Glomerular visceral epithelial cell (primary cell): Measurements from ENCODE around the gene SPTLC1.
"Not testable (repeated sequence)": the region's sequence is repeated elsewhere in the genome, so short reads cannot be mapped to it uniquely, and the experiment has no call there.

Source experiments
- DNase-seq: peaks from one replicate; pipeline ENCODE4 v3.0.0-alpha.2; 2016; ENCODE audit errors: extremely low spot score

Gene SPTLC1

DNA sequence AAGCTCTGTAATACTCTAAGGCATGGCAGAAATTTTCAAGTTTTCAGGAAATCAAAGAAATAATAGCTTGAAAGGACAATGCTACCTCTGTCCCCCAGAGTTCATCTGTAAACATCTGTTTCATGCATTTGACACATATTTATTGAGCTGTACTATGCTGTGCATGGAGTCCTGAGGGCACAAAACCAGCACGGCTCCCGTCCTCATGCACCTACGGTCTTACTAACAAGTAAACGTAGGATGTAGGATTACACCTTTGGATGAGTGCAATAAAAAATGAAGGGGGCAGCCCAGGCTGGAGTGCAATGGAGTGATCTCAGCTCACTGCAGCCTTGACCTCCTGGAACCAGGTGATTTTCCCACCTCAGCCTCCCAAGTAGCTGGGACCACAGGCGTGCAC lies 81.9 kb downstream of the SPTLC1 start:
- no peak for DNase-seq

DNA sequence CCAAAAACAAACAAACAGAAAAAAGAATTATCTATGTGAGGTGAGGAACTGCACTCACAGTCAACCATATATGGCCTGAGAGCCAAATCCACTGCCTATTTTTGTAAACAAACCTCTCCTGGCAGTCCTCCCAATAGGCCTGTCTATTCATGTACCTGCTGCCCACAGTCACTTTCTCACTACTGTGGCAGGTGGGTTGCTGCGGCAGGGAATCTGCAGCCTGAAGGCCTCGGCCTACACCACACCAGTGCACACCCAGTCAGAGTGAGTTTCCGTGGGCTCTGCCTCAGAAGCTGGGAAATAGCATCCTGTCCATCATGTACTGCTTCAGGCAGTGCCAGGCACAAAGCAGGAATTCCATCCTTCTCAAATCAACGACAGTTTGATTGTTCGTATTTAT lies 82.3 kb downstream of the SPTLC1 start:
- DNase-seq = no peak

DNA sequence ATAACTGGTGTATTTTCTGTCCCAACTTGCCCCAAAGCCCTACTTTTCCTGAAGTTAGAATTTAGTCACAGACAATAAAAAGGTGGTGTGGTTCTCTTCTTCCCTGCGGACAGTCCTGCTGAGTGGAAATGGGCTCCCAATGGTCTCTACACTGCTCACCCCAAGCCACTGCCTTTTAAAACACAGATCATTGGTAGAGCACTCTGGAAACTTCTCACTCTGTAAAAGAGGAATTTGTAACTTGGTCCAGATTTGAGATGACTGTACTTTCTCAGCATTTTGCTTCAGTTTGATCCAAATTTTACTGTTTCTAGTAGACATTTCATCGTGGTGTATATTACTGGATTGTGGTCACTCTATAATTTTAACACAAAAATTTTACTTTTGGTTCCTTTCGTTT lies 84.8 kb downstream of the SPTLC1 start:
- no peak for DNase-seq

DNA sequence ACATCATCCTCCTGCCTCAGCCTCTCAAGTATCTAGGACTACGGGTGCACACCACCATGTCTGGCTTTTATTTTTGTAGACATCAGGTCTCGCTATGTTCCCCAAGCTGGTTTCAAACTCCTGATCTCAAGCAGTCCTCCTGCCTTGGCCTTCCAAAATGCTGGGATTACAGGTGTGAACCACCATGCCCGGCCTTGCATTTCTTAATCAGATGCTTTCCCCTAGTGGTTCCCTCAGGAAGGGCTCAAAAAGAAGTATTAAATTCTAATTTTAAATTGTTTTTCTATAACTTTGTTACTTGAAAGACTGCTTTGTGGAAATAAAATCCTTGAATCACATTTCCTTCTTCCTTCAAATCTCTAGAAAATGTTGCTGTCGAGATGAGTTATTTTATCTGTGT lies 85.7 kb downstream of the SPTLC1 start:
- no peak for DNase-seq

DNA sequence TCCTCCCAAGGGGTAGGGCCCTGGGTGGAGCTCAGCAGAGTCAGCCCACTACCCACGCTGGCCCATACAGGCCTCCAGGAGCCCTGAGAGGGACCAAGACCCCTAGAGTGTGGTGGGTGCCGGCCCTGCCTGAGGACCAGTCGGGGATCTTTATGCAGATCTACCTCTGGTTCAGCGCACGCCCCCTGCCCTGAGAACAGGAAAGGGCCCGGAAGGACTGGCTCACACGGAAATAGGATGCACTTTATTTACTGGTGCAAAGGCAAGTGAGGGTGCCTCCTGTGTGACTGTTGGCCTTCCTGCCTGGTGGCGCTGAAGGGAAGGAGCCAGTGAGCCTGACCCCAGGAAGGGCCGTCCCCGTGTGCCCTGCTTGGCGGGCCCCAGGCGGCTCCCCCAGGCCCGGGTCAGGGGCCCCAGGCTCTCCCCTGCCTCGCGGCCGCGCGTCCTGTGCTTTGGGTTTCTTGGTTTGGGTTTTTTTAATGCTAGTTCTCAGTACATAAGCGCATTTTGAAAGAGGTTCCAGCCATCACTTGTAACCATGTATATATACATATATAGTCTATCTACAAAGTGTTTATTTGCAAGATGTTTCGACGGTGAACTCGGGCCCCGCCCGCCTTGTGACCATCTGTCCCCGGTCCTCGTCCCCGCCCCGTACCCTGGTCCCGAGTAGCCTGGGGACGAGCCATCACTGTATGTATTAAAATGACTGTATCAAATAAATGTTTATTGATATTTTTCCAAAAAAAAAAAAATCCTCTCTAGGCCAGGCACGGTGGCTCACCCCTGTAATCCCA lies 88.8 kb downstream of the SPTLC1 start:
- DNase-seq = no peak

DNA sequence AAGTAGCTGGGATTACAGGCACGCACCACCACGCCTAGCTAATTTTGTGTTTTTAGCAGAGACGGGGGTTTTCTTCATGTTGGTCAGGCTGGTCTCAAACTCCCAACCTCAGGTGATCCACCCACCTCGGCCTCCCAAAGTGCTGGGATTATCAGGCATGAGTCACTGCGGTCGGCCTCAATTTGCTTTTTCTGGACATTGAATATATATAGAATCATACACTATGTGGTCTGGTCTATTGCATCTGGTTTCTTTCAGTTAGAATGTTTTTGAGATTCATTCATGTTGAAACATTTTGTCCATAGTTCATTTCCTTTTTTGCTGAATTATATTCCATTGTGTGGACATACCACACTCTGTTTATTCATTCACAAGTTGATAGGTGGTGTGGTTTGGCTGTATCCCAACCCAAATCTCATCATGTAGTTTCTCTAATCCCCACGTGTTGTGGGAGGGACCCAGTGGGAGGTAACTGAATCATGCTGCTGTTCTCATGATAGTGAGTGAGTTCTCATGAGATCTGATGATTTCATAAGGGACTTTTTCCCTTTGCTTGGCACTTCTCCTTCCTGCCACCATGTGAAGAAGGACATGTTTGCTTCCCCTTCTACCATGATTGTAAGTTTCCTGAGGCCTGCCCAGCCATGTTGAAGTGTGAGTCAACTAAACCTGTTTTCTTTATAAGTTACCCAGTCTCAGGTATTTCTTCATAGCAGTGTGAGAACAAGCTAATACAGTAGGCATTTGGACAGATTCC lies 93.2 kb downstream of the SPTLC1 start:
- DNase-seq = peak; percentile 69

DNA sequence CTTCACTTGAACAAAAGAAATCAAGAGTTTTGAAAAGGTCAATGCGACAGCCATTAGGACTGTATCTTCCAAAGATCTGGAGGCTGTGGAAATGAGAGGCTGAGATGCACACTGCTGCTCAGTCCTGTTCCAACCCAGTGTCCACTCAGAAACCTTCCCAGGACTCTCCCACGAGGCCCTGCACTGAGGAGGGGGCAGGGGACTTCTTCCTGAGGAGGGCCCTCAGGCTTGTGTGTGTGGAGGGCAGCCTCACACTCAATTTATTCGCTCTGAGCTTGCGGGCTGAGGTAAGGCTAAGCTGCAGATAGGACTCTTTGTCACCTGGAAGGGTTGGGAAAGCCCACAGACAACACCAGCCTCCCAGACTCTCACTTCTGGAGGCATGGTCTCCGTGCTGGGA lies 95.6 kb downstream of the SPTLC1 start:
- DNase-seq = no peak

DNA sequence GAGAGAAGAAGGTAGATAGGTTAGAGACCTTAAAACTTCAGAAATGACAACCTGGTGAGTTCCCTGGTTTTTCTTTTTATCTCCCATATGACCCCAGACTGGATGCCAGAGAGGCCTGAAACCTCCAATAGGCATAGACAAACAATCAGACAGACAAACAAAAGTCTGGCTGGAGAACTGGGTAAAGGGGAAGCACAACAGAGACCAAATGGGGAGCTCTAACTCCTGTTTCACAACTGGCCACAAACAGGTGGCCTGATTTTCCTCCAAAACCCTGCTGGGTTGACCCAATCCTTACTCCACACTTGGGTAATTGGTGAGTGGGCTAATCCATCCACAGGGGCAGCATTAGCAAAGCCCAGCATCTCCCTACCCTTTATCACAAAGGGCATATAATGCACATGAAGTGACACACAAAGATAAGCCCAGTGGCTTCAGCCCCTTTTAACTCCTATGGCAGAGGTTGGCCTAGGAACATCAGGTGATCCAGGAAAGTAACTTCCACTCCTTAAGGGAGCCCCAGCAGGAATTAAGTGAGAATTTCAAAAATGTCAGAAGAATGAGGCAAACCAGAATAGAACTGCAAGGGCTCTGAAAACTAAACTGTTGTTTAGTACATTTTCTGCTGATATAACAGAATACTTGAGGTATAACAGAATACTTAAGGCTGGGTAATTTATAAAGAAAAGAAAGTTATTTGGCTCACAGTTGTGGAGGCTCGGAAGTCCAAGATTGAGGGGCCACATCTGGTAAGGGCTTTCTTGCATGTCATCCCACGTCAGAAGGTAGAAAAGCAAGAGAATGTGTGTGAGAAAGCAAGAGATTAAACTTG lies 104.3 kb downstream of the SPTLC1 start:
- DNase-seq = no peak

DNA sequence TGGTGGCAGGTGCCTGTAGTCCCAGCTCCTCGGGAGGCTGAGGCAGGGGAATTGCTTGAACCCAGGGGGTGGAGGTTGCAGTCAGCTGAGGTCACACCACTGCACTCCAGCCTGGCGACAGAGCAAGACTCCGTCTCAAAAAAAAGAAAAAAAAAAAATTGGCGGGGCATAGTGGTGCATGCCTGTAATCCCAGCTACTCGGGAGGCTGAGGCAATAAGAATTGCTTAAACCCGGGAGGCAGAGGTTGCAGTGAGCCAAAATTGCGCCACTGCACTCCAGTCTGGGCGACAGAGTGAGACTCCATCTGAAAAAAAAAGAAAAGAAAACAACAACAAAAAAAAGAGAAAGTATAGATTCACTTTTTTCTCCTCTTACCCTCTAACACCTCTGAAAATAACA lies 105.0 kb downstream of the SPTLC1 start:
- not testable (repeated sequence) for DNase-seq

DNA sequence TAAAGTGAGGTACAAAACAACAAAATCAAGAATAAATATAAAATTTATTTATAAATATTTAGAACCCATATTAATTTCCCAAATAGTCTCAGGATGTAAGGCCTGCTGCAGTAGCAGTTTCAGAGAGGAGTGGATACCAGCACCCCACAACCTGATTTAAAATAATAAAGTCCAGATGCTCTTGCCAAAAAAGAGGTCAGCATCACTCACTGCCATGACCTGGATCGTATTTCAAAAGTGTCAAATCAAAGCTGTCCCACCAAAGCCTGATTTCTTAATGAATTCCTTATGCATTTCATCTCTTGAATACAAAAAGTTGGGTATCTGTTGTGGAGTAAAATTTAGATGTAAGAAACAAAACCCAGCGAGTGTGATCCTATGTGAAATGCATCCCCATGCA lies 107.2 kb downstream of the SPTLC1 start:
- DNase-seq = no peak

DNA sequence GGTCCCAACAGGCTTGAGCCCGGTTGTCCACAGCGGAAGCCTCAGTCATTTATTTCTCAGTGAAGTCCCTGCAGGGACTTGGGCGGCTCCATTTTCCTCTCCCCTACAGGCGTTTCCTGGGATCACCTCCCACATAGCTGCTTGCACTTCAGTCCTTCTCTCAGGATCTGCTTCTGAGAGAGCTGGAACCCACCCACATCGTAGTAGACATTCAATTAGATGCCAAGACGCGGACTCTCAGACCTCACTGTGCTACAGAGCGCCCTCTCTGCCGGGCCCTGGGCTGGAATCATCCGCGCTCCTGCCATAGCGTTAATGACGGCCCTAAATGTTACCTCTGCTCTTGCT lies 111.2 kb downstream of the SPTLC1 start:
- no peak for DNase-seq

DNA sequence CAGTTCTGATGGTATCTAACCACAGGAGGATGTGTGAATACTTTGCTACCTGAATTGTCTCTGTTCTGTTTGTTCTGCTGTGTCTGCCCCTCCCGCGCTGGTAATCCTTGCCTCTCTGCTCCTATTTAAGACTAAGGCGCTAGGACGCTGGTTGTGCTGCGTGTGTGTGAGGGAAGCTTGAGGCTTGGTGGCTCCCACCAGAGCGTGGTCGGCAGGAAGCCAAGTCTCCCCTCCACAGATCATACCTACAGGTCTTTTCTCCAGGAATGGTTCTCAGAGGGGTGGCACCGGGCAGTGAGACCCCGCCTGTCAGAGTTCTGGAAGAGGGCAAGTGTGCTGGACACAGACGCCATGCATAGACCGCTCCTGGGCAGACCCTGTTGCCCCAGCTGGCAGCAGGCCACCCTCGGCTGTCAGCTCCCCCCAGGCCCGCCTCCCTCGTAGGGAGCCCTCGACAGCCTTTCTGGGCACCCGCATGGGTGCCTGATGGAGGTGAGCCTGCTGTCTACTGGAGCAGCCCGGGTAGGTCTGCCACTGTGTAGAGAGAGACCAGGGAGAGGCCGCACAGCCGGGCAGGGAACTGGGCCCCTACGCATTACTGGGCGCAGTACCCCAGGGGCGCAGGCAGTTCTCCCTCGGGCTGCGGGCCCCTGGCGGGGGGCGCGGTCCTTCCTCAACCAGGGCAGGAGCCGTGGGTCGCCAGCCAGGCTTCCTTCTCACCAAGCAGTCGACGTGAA lies 111.7 kb downstream of the SPTLC1 start:
- DNase-seq = no peak

DNA sequence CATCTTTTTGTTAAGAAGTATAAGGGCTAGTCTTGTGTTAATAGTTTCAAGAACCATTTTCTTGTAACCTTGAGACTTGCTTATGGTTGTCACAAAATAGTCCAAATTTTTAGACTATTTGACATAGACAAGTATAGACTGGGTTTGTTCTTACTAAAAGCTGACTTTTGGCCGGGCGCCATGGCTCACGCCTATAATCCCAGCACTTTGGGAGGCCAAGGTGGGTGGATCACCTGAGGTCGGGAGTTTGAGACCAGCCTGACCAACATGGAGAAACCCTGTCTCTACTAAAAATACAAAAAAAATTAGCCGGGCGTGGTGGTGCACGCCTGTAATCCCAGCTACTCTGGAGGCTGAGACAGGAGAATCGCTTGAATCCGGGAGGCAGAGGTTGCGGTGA lies 113.3 kb downstream of the SPTLC1 start:
- DNase-seq = not testable (repeated sequence)

DNA sequence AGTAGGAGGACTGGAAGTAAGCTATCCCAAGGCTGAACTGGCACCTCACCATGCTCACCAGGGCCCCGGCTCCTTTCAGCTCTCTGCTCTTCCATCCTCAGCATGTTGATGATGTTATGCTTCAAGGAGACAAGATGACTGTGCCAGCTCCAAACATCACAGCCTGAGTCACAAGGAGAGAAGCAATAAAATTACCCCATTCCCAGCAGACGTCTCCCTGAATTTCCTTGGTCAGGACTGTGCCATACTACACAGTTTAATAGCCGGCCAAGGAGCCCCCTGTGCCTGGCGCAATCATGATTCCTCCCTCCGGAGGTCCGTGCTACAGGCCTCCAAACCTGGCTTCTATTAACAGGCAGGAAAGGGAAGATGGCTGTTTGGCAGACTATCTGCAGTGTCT lies 114.0 kb downstream of the SPTLC1 start:
- no peak for DNase-seq

DNA sequence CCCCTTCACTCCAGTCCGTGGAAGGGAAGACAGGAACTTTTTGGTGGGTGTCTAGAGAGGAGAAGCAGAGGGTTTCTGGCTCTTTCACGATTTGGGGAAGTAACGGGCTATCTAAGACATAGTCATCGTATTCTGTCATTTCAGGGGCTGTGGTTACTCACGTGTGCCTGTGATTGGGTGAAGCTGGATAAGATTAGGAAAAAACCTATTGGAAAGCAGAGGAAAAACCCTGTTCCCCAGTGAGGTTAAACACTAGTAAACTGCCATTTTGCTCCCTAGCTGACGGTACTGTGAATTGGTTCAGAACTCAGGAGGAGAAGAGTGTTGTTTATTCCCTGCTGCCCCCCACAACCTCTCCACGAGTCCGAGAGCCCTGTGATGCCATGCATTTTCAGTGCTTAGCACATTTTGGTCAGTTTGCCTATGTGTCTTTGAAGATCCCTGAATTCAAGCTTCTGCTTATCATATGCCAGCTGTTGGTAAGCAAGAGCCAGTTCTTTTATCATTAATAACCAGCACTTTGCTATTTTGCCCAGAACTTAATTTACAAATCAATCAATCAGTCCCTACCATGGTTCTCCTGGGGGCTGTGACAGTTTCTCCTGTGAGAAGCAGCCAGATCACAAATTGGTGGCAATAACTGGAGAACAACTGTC lies 120.1 kb downstream of the SPTLC1 start:
- no peak for DNase-seq

DNA sequence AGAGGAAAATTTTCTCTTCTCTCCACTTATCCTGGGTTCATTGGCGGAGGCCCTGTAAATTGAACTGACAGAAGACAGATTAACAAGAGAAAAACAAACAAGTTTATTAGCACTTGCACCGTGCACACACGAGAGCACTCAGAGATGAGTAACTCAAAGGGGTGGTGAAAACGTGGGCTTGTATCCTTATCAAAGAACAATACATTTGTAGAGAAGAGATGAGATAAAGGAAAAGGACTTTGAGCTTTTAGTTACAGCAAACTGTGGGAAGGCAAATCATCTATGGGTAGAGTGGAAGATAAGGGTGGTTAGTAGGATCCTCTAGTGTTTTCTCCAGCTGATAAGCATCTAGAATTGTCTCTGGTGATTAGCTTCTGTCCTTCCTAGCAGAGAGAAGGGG lies 120.8 kb downstream of the SPTLC1 start:
- DNase-seq = no peak

DNA sequence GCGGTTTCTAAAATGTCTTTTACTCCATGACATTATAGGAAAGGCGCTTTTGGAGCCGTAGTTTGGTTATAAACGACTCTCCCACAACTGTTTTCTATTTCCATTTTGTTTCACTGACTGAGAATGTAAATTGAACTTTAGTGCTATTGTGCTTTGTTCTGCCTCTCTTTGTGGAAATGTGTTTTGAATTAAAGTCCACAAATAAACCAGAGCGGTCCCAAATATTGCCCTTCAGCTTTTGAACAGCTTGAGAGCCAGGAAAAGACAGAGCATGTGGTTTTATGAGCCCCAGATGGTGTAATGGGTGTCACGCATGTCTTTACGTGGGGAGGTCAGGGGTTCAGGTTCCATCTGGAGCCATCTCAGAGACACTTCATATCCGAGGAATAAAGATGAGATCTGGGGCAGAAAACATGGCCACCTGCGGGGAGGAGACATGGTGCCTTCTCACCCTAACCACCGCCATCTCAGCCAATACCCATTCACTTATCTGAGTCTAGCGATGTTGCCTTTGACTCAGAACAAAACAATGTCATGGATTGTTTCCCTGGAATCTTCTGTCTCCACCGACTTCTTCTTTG lies 122.7 kb downstream of the SPTLC1 start:
- DNase-seq = no peak

DNA sequence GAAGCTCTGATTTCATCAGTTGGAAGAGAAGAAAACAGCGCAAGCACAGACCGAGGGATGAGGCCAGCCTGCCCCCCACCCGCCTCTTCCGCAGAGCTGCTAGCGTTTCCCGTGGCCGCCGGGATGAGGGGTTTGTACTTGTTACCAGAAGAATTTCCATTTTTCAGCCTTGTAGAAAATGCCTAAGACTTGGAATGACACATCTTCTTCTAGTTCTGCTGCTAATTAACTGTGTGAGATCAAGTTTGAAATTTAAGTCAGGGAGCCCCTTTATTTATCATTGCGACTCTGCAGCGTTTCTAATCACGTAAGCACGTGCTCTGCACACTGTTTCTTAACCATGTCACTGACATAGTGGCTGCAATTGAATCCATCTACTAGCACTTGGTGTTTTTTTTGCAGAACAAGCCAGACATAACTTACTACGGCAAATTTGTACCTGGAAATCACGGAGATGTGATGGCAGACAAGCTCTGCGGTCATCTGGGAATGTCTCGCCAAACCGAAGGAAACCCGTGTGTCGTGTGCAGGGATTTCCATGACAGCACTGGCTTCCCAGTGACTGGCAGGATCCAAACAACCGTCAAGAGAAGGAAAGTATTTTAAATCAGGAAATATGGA lies 123.4 kb downstream of the SPTLC1 start:
- no peak for DNase-seq

DNA sequence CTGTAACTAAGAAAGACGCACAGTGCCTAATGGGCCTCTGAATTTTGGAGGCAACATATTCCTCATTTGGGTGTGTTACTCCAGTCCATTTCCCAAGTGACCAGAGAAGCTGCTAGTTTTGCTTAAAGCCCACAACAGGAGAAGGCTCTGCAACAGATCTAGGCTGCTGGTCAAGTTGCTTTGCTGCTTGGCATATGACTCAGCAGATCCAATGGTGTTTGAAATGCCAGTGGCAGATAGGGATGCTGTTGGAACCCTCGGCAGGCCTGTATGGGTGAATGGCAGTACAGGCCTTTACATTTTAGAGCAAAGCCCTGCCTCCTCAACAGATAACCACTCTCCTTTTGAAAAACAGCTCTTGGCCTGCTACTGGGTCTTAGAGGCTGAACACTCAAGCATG lies 129.0 kb downstream of the SPTLC1 start:
- no peak for DNase-seq

DNA sequence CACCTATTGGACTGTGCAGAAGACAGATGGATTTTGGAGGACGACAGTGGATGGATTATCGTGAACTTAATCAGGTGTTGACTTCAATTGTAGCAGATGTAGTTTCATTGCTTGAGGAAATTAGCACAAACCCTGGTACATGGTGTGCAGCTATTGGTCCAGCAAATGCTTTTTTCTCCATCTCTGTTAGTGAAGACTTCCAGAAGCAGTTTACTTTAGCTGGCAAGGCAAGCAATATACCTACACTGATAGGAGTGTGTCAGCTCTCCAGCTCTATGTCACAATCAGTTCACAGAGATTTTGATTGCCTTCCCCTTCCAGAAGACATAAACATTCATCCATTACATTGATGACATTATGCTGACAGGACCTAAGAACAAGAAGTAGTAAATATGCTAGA lies 129.5 kb downstream of the SPTLC1 start:
- DNase-seq = no peak
